SU-DHL-6 (cell line): Measurements from ENCODE around the gene DHFR.

Experiments
- H2AFZ ChIP-seq: fragments of 200-600 bp; sonication (generic); 2 replicates; pipeline ENCODE4 v1.6.1; 2014; ENCODE audit warnings: low read depth, mild to moderate bottlenecking, moderate library complexity, mixed read lengths, antibody characterized with exemption, low read length; ENCODE audit not compliant: severe bottlenecking
- H3F3A ChIP-seq: fragments of 200-600 bp; shearing (Covaris generic); 2 replicates; pipeline ENCODE4 v1.6.0; 2016; ENCODE audit warnings: antibody characterized with exemption, mild to moderate bottlenecking; ENCODE audit not compliant: insufficient read depth
- H3K27ac ChIP-seq: fragments of 200-600 bp; sonication (generic); 2 replicates; pipeline ENCODE4 v1.5.1; 2016; ENCODE audit warnings: low read depth, mild to moderate bottlenecking, low read length, moderate library complexity, mixed read lengths
- H3K27me3 ChIP-seq: fragments of 200-600 bp; sonication (generic), shearing (Covaris generic); 2 replicates; pipeline ENCODE4 v1.6.0; 2014; ENCODE audit warnings: mild to moderate bottlenecking, low read length
- H3K36me3 ChIP-seq: fragments of 200-600 bp; sonication (generic); 2 replicates; pipeline ENCODE4 v1.6.1; 2014; ENCODE audit warnings: mild to moderate bottlenecking, low read length, mixed read lengths
- H3K4me2 ChIP-seq: fragments of 300-600, 200-600 bp; shearing (Covaris generic), sonication (generic); 2 replicates; pipeline ENCODE4 v1.6.0; 2014; ENCODE audit warnings: low read length, low read depth, mild to moderate bottlenecking; ENCODE audit not compliant: poor library complexity, severe bottlenecking
- H3K4me3 ChIP-seq: fragments of 200-600 bp; sonication (generic); 2 replicates; pipeline ENCODE4 v1.5.1; 2014; ENCODE audit warnings: antibody characterized with exemption, low read length, mild to moderate bottlenecking, mixed read lengths; ENCODE audit not compliant: insufficient read depth, poor library complexity, severe bottlenecking
- H3K79me2 ChIP-seq: fragments of 200-600 bp; sonication (generic); 2 replicates; pipeline ENCODE4 v1.6.1; 2014; ENCODE audit warnings: mild to moderate bottlenecking, low read length, moderate library complexity; ENCODE audit not compliant: insufficient read depth
- H3K9ac ChIP-seq: fragments of 200-600 bp; sonication (generic); 2 replicates; pipeline ENCODE4 v1.7.0; 2014; ENCODE audit warnings: mild to moderate bottlenecking, low read length
- H3K9me2 ChIP-seq: fragments of 200-600 bp; sonication (generic); replicated peaks from 2 replicates; pipeline ENCODE4 v1.6.1; 2014; ENCODE audit warnings: low read length; ENCODE audit not compliant: insufficient read depth
- H3K9me3 ChIP-seq: fragments of 200-600 bp; sonication (generic); 2 replicates; pipeline ENCODE4 v1.6.1; 2014; ENCODE audit warnings: low read length, mixed read lengths; ENCODE audit not compliant: insufficient read depth
- H4K20me1 ChIP-seq: fragments of 200-600 bp; sonication (generic); 2 replicates; pipeline ENCODE4 v1.6.1; 2014; ENCODE audit warnings: low read depth, mild to moderate bottlenecking, antibody characterized with exemption, low read length, moderate library complexity, mixed read lengths
- CTCF ChIP-seq: fragments of 200-600 bp; sonication (generic); IDR thresholded peaks from one replicate; pipeline ENCODE4 v1.5.1; 2017; ENCODE audit warnings: antibody characterized with exemption, mild to moderate bottlenecking, low read length, moderate library complexity; ENCODE audit not compliant: insufficient read depth, poor library complexity, severe bottlenecking
- EZH2phosphoT487 ChIP-seq: fragments of 200-600 bp; sonication (generic), shearing (Covaris generic); conservative IDR thresholded peaks from 2 replicates; pipeline ENCODE4 v1.6.1; 2018; ENCODE audit warnings: mild to moderate bottlenecking, antibody characterized with exemption, low read length, moderate library complexity, mixed read lengths

Gene DHFR

GRCh38 chr5:80625230-80625629 lies 29.6 kb downstream of the DHFR start:
- H3K9me2 ChIP-seq, result no peaks in the 10 kb centered on the region
- H3K4me2 ChIP-seq, result no peak overlapping the region
- H3K36me3 ChIP-seq, result peaks cover 7% of the 10 kb centered on the region; the same call in 1 of the 2 replicates
- H3K79me2 ChIP-seq, result no peaks in the 10 kb centered on the region
- no peaks in the 10 kb centered on the region for H3K27me3 ChIP-seq
- no peaks in the 10 kb centered on the region; the same call in 1 of the 2 replicates for H3F3A ChIP-seq
- no peaks in the 10 kb centered on the region for H3K9me3 ChIP-seq
- TF ChIP-seq CTCF (no peak), EZH2phosphoT487 (no peak)
- no peak overlapping the region for H3K9ac ChIP-seq
- no peak overlapping the region for H3K27ac ChIP-seq
- H3K4me3 ChIP-seq, result no peak overlapping the region
- no peaks in the 10 kb centered on the region for H4K20me1 ChIP-seq
- no peak overlapping the region for H2AFZ ChIP-seq

GRCh38 chr5:80623999-80624398 lies 30.8 kb downstream of the DHFR start:
- no peaks in the 10 kb centered on the region for H3K79me2 ChIP-seq
- no peaks in the 10 kb centered on the region for H4K20me1 ChIP-seq
- no peak overlapping the region for H3K4me2 ChIP-seq
- no peak overlapping the region for H3K27ac ChIP-seq
- no peaks in the 10 kb centered on the region for H3K9me3 ChIP-seq
- no peaks in the 10 kb centered on the region; the same call in 1 of the 2 replicates for H3F3A ChIP-seq
- H3K27me3 ChIP-seq, result no peaks in the 10 kb centered on the region
- TF ChIP-seq CTCF (no peak), EZH2phosphoT487 (no peak)
- no peaks in the 10 kb centered on the region for H3K9me2 ChIP-seq
- peaks cover 4% of the 10 kb centered on the region; the same call in 1 of the 2 replicates for H3K36me3 ChIP-seq
- no peak overlapping the region for H2AFZ ChIP-seq
- no peak overlapping the region for H3K9ac ChIP-seq
- H3K4me3 ChIP-seq, result no peak overlapping the region

DNA sequence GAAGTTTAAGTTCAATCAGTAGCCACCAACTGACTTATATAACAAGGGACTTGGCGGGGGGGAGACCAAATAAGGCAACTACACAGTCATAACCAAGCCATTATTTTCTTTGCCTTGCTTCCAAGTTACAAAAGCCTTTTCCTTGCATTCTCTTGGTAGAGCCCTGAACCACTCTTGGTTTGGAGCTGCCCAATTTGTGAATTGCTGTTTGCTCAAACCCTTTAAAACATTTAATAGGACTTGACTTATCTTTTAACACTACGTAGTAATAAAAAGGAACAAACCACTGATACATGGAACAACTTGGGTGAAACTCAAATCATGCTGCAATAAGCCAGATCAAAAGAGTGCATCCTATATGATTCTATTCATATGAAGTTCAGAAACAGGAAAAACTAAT lies 32.0 kb downstream of the DHFR start:
- H3K27ac ChIP-seq, result no peak overlapping the region

More for the DNA sequence above, 32.0 kb downstream of the DHFR start:
- Histone ChIP-seq H2AFZ (no peak overlapping the region), H3K4me2 (no peak overlapping the region), H3K79me2 (no peaks in the 10 kb centered on the region), H3K27me3 (no peaks in the 10 kb centered on the region), H3K9me3 (no peaks in the 10 kb centered on the region), H3K36me3 (peaks cover 4% of the 10 kb centered on the region; the same call in 1 of the 2 replicates), H3K9me2 (no peaks in the 10 kb centered on the region), H3F3A (no peaks in the 10 kb centered on the region; the same call in 1 of the 2 replicates), H3K9ac (no peak overlapping the region), H3K4me3 (no peak overlapping the region), H4K20me1 (no peaks in the 10 kb centered on the region)
- TF ChIP-seq CTCF (no peak), EZH2phosphoT487 (no peak)
